AG09319 (cell line): ENCODE results near the gene CENPS.

ENCODE experiments used
- DNase-seq: peaks from one replicate; pipeline ENCODE4 v3.0.0-alpha.2; 2010; ENCODE audit warnings: low read depth; ENCODE audit errors: extremely low read depth
- TF ChIP-seq, protein P1 (sequence below): IDR thresholded peaks from 2 replicates; pipeline ENCODE4 v1.5.1; 2011; ENCODE audit warnings: low read depth, mild to moderate bottlenecking, inconsistent platforms, low read length, moderate library complexity

CENPS gene

DNA sequence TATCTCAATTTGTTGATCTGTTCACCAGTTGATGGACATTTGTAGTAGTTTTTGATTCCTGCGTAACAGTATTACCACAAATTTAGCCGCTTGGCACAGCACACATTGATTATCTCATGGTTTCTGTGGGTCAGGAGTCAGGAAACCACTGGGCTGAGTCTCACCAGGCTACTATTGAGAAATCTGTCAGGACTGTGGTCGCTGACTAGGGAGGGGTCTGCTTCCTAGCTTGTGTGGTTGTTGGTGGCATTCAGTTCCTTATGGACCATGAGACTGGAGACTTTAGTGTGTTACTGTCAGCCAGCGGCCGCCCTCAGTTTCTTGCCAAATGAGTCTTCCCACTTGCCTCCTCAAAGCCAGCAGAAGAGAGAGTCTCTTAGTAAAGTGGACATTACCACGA, 54.3 kb downstream of the CENPS start:
- DNase-seq: no peak
- TF ChIP-seq, protein P1, sequence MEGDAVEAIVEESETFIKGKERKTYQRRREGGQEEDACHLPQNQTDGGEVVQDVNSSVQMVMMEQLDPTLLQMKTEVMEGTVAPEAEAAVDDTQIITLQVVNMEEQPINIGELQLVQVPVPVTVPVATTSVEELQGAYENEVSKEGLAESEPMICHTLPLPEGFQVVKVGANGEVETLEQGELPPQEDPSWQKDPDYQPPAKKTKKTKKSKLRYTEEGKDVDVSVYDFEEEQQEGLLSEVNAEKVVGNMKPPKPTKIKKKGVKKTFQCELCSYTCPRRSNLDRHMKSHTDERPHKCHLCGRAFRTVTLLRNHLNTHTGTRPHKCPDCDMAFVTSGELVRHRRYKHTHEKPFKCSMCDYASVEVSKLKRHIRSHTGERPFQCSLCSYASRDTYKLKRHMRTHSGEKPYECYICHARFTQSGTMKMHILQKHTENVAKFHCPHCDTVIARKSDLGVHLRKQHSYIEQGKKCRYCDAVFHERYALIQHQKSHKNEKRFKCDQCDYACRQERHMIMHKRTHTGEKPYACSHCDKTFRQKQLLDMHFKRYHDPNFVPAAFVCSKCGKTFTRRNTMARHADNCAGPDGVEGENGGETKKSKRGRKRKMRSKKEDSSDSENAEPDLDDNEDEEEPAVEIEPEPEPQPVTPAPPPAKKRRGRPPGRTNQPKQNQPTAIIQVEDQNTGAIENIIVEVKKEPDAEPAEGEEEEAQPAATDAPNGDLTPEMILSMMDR: no peak

DNA sequence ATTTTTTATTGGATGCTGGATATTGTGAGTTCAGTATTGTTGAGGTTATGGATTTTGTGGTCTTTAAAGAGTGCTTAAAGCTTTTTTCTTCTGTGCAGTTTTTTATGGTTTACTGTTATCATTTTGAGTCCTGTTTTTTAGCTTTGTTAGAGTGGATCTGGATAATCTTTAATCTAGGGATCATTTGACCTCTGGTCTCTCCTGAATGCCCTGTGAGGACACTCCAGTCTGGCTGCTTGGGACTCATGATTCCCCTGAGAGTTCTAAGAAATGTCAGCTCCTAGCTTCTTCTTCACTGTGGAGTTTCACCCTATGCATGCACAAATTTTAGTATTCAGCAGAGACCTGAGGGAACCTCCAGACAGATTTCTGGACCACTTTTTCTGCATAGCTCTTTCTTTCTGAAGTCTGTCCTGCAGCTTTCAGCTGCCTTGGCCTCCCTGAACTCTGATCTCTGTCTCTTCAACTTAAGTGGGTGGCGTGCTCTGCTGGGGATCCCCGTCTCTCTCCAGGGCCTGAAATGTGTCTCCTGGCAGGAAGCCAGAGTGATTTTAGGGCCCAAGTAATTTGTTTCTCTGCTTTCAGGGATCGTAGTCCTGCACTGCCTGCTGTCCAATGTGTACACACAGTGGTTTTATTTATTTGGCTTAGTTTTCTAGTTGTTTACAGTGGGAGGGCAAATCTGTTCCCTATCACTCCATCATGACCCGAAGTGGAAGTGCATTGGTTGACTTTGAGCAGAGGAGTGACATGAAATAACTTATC, 59.2 kb downstream of the CENPS start:
- TF ChIP-seq, protein P1: no peak
- no peak for DNase-seq

DNA sequence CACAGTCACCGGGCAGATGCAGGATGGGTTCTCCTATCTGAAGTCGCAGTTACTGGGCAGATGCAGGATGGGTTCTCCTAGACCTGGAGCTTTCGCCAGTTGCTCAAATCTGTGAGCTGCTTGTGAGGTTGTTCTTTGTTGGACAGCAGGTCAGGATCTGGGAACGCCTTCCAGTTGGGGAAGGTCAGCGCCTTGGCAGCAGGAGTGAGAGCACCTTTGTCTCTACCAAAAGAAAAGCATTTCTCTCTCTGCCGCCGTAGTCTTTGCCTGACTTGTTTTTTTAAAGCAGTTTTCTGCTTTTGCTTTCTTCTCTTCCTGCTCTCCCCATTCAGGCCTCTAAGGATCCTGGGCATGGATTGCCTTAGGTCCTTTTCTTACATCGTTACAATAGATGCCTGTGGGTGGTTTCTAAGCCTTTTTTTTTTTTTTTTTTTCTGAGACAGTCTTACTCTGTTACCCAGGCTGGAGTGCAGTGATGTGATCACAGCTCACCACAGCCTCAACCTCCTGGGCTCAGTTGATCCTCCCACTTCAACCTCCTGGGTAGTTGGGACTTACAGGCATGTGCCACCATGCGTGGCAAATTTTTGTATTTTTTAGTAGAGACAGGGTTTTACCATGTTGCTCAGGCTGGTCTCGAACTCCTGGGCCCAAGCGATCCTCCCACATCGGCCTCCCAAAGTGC, 60.2 kb downstream of the CENPS start:
- no peak for DNase-seq
- TF ChIP-seq, protein P1: no peak
